Caco-2 (cell line): ENCODE measurements around the gene MSL3B.

Experiments used
- BruUV-seq: library from RNA; stranded (reverse); fragments of 400-500 nt; replicated peaks from 2 replicates; lab custom pipeline; 2021; lab: Mats Ljungman, UMichigan
- CTCF ChIA-PET: fragments of 300-600 bp; sonication (Branson Sonifier 250); formaldehyde crosslinking; loops from one replicate; lab custom pipeline; 2022; ENCODE audit warnings: antibody characterized with exemption; lab: Charles Lee
- POLR2A ChIA-PET: fragments of 300-600 bp; sonication (Branson Sonifier 250); formaldehyde crosslinking; loops from one replicate; lab custom pipeline; 2022; ENCODE audit warnings: antibody characterized with exemption; lab: Charles Lee
- DNase-seq, 2 experiments: peaks; one replicate each; pipeline versions ENCODE4 v3.0.0 to v3.0.0-alpha.2; 2020 to 2022
- H3K27me3 ChIP-seq: replicated peaks from 2 replicates; pipeline ENCODE4 v1.6.0; 2011; ENCODE audit warnings: low read length; ENCODE audit not compliant: control insufficient read depth, insufficient read depth
- H3K36me3 ChIP-seq: 2 replicates; pipeline ENCODE4 v1.5.1; 2011; ENCODE audit warnings: low read length; ENCODE audit not compliant: control insufficient read depth, insufficient read depth
- H3K4me1 ChIP-seq: fragments of 250-450 bp; sonication (Bioruptor Pico); 2 replicates; pipeline ENCODE4 v1.5.1; 2020; ENCODE audit warnings: mild to moderate bottlenecking
- H3K4me3 ChIP-seq: 2 replicates; pipeline ENCODE4 v1.5.1; 2011; ENCODE audit warnings: low read depth, mild to moderate bottlenecking, control low read depth, low read length
- H3K9me3 ChIP-seq: fragments of 250-450 bp; sonication (Bioruptor Pico); 2 replicates; pipeline ENCODE4 v1.5.1; 2020; ENCODE audit warnings: mild to moderate bottlenecking, moderate library complexity
- H3K27ac Mint-ChIP-seq: one replicate; pipeline ENCODE4 v1.8.0; 2022; ENCODE audit warnings: mixed read lengths; ENCODE audit not compliant: unreplicated experiment
- H3K27me3 Mint-ChIP-seq: one replicate; pipeline ENCODE4 v1.8.0; 2022; ENCODE audit warnings: mixed read lengths; ENCODE audit not compliant: insufficient read depth, unreplicated experiment
- H3K36me3 Mint-ChIP-seq: one replicate; pipeline ENCODE4 v1.8.0; 2022; ENCODE audit warnings: mild to moderate bottlenecking, mixed read lengths; ENCODE audit not compliant: insufficient read depth, unreplicated experiment
- H3K4me1 Mint-ChIP-seq: one replicate; pipeline ENCODE4 v1.8.0; 2022; ENCODE audit warnings: low read depth, mixed read lengths; ENCODE audit not compliant: unreplicated experiment
- H3K4me3 Mint-ChIP-seq: one replicate; pipeline ENCODE4 v1.8.0; 2022; ENCODE audit warnings: mild to moderate bottlenecking, moderate library complexity, mixed read lengths; ENCODE audit not compliant: unreplicated experiment
- H3K9me3 Mint-ChIP-seq: one replicate; pipeline ENCODE4 v1.8.0; 2022; ENCODE audit warnings: mixed read lengths; ENCODE audit not compliant: unreplicated experiment
- intact Hi-C: fragments of 100-400 bp; cut with micrococcal nuclease; formaldehyde crosslinking; loops from one replicate; pipeline ENCODE4 v1.10.0; 2022; ENCODE audit not compliant: unreplicated experiment
- TF ChIP-seq, protein P1 (sequence below), 2 experiments: fragments of 200-600 bp in 1 of 2; IDR thresholded peaks; 1 replicate in 1 of 2; 2 replicates in 1 of 2; pipeline versions ENCODE4 v1.5.1 to v1.8.0; 2011 to 2022; ENCODE audit warnings: antibody characterized with exemption in 1 of 2, control low read depth in 1 of 2, inconsistent platforms in 1 of 2, low read depth in 1 of 2, low read length in 1 of 2, mild to moderate bottlenecking in 1 of 2, moderate library complexity in 1 of 2; ENCODE audit not compliant: insufficient read depth in 1 of 2, severe bottlenecking in 1 of 2, unreplicated experiment in 1 of 2

Gene MSL3B

DNA sequence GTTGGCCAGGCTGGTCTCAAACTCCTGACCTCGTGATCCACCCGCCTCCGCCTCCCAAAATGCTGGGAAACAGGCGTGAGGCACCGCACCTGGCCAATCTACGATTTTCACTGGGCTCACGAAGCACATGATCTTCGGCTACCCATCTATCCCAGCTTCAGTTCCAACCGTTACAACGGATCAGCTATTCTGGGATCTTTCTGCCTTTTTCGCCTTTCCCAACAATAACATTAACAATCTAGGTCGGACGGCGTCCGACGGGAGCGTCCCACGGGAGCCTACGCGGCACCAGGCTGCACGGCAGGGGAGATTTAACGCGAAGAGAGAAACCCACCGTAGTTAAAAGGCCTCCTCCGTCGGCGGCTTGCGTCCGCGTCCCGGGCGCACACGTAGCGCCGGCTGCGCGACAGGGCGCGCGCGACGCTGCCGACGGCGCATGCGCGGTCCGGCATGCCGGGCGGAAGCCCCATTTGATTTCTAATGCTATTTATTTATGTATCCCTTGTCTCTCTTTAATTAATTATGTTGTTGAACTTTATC, at the start of gene MSL3B:
MSL3B (minus strand) TSS at position 394 of the 540 bp plus-strand sequence.
- peaks cover 13% of the 10 kb centered on the region for H3K36me3 Mint-ChIP-seq
- intact Hi-C loops, result no loop called here
- TF ChIP-seq, protein P1, sequence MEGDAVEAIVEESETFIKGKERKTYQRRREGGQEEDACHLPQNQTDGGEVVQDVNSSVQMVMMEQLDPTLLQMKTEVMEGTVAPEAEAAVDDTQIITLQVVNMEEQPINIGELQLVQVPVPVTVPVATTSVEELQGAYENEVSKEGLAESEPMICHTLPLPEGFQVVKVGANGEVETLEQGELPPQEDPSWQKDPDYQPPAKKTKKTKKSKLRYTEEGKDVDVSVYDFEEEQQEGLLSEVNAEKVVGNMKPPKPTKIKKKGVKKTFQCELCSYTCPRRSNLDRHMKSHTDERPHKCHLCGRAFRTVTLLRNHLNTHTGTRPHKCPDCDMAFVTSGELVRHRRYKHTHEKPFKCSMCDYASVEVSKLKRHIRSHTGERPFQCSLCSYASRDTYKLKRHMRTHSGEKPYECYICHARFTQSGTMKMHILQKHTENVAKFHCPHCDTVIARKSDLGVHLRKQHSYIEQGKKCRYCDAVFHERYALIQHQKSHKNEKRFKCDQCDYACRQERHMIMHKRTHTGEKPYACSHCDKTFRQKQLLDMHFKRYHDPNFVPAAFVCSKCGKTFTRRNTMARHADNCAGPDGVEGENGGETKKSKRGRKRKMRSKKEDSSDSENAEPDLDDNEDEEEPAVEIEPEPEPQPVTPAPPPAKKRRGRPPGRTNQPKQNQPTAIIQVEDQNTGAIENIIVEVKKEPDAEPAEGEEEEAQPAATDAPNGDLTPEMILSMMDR (IDR thresholded peaks at IDR 0.05; ENCODE audit: insufficient read depth in 1 of 2, low read depth in 1 of 2, low read length in 1 of 2, severe bottlenecking in 1 of 2, unreplicated experiment in 1 of 2), result no peak
- H3K9me3 Mint-ChIP-seq, result no peaks in the 10 kb centered on the region
- no peaks in the 10 kb centered on the region for H3K36me3 ChIP-seq
- H3K4me1 Mint-ChIP-seq, result no peaks in the 10 kb centered on the region
- POLR2A ChIA-PET, result no interaction called here
- H3K27ac Mint-ChIP-seq, result peak within 1 kb of the TSS; percentile 94
- DNase-seq, result peak in 1 of 2 experiments; percentile 62
- no peaks in the 10 kb centered on the region for H3K9me3 ChIP-seq
- no peaks in the 10 kb centered on the region for H3K4me1 ChIP-seq
- peak within 1 kb of the TSS; percentile 83 for H3K4me3 ChIP-seq
- peaks cover 3% of the 10 kb centered on the region for H3K27me3 Mint-ChIP-seq
- peak within 1 kb of the TSS; percentile 94 for H3K4me3 Mint-ChIP-seq
- no TSS peak for BruUV-seq
- no peaks in the 10 kb centered on the region for H3K27me3 ChIP-seq
- CTCF ChIA-PET, result interaction anchor here (0.7 kb wide), 1 partner anchor 1123 kb away, joined by 4 read pairs; no protein-coding TSS in a partner anchor

- ChIA-PET POLR2A (no interaction called here), CTCF (no interaction called here)
- Mint-ChIP-seq H3K27ac (no peak within 1 kb of the TSS), H3K4me3 (no peak within 1 kb of the TSS), H3K9me3 (no peaks in the 10 kb centered on the region), H3K4me1 (no peaks in the 10 kb centered on the region), H3K36me3 (no peaks in the 10 kb centered on the region), H3K27me3 (peaks cover 6% of the 10 kb centered on the region)
- DNase-seq, result no peak
- Histone ChIP-seq H3K4me3 (no peak within 1 kb of the TSS), H3K9me3 (no peaks in the 10 kb centered on the region), H3K4me1 (no peaks in the 10 kb centered on the region), H3K36me3 (no peaks in the 10 kb centered on the region), H3K27me3 (no peaks in the 10 kb centered on the region)
- intact Hi-C loops, result no loop called here
- no TSS peak for BruUV-seq
- TF ChIP-seq, protein P1 (IDR thresholded peaks at IDR 0.05; ENCODE audit: insufficient read depth in 1 of 2, low read depth in 1 of 2, low read length in 1 of 2, severe bottlenecking in 1 of 2, unreplicated experiment in 1 of 2), result no peak
Observed at GRCh38 chr2:233917116-233917515, 48.9 kb upstream of the MSL3B start, which contains the start of gene TRPM8. TSS of gene TRPM8 (plus strand) at chr2:233917373. CDS start at chr2:233926538, 9,165 bp downstream.

DNA sequence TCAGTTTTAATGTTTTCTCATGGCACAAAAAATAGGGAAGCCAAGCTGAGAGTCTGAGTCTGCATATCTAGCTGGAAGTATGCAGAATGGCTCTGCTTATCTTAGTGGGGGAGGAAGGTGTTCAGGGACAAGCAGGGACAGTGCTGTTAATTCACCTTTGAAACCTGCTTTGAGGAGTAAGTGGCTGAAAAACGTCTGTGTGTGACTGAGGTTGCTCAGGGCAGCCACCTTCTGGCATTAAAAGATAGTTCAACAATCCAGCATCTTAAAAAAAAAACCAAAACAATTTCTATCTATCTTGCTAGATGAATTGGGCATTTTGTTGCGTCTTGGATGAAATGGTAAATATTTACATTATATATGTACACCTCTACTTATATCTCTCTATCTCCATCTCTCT, 46.9 kb upstream of the MSL3B start:
- Mint-ChIP-seq H3K36me3 (no peaks in the 10 kb centered on the region), H3K27ac (no peak overlapping the region), H3K9me3 (no peaks in the 10 kb centered on the region), H3K4me3 (no peak overlapping the region), H3K27me3 (peaks cover 8% of the 10 kb centered on the region), H3K4me1 (no peaks in the 10 kb centered on the region)
- intact Hi-C loops, result no loop called here
- Histone ChIP-seq H3K36me3 (no peaks in the 10 kb centered on the region), H3K4me3 (no peak overlapping the region), H3K9me3 (no peaks in the 10 kb centered on the region), H3K27me3 (no peaks in the 10 kb centered on the region), H3K4me1 (no peaks in the 10 kb centered on the region)
- peak in 1 of 2 experiments; percentile 19 for DNase-seq
- POLR2A ChIA-PET, result interaction anchor here (0.6 kb wide), 1 partner anchor 690 kb away, joined by 4 read pairs; no protein-coding TSS in a partner anchor
- BruUV-seq, result no TSS peak
- CTCF ChIA-PET, result no interaction called here
- TF ChIP-seq, protein P1 (IDR thresholded peaks at IDR 0.05; ENCODE audit: insufficient read depth in 1 of 2, low read depth in 1 of 2, low read length in 1 of 2, severe bottlenecking in 1 of 2, unreplicated experiment in 1 of 2), result peak in 1 of 2 experiments; percentile 10
